Epithelial cell of proximal tubule (primary cell): Measurements from ENCODE around the gene TNFAIP3. TPM values are rescaled to one million over a fixed set of nuclear protein-coding genes. Genes with fewer than 3 reads are reported as not detected.

Experiments used
- DNase-seq: peaks from one replicate; pipeline ENCODE4 v3.0.0-alpha.2; 2011; ENCODE audit warnings: low read depth
- H3K4me3 ChIP-seq: 2 replicates; pipeline ENCODE4 v1.5.1; 2011; ENCODE audit warnings: low read depth, mild to moderate bottlenecking, low read length
- CTCF ChIP-seq: conservative IDR thresholded peaks from 2 replicates; pipeline ENCODE4 v1.5.1; 2012; ENCODE audit warnings: low read depth, mild to moderate bottlenecking, low read length
- total RNA-seq: library from RNA; depleted of rRNA; stranded (reverse); fragments of >200 nt; gene quantifications from 2 replicates; pipeline ENCODE4 v1.2.3, GENCODE V29; 2015

TNFAIP3 gene
- total RNA-seq, 1 donor from 2014 or later, result 13.6 TPM

- no peak for TF ChIP-seq CTCF
- no peak overlapping the region for H3K4me3 ChIP-seq
- DNase-seq, result no peak
Observed at GRCh38 chr6:137853569-137854213, 13.4 kb upstream of the TNFAIP3 start.

GRCh38 chr6:137856138-137856898 lies 10.7 kb upstream of the TNFAIP3 start:
- no peak for DNase-seq
- H3K4me3 ChIP-seq, result no peak overlapping the region
- TF ChIP-seq CTCF, result no peak

GRCh38 chr6:137859025-137859424 lies 8.0 kb upstream of the TNFAIP3 start:
- TF ChIP-seq CTCF, result no peak
- no peak for DNase-seq
- no peak overlapping the region for H3K4me3 ChIP-seq

- no peak overlapping the region for H3K4me3 ChIP-seq
- no peak for DNase-seq
- no peak for TF ChIP-seq CTCF
Observed at GRCh38 chr6:137860394-137861005, 6.6 kb upstream of the TNFAIP3 start.

GRCh38 chr6:137861550-137862337 lies 5.3 kb upstream of the TNFAIP3 start:
- no peak for TF ChIP-seq CTCF
- H3K4me3 ChIP-seq, result no peak overlapping the region
- no peak for DNase-seq

- no peak overlapping the region for H3K4me3 ChIP-seq
- TF ChIP-seq CTCF, result no peak
Observed at GRCh38 chr6:137862419-137863090, 4.5 kb upstream of the TNFAIP3 start.

More at GRCh38 chr6:137862419-137863090, 4.5 kb upstream of the TNFAIP3 start:
- no peak for DNase-seq
